ENCODE data around the gene ZNHIT1.

DNA sequence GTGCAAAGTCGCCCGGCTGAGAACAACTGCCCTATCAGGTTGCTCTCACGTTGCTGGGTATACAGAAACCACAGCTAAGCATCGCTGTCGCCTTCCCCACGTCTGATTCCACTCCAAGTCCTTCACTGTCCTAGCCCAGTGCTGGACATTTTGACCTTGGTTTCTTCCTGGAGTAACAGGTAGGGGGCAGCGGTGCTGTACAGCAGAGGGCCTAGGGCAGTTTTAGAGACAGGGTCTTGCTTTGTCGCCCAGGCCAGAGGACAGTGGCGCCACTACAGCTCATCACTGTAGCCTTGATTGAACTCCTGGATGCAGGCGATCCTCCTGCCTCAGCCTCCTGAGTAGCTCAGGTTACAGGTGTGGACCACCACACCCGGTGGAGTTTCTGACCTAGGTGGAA is 17.1 kb downstream of the ZNHIT1 start:
- TF ChIP-seq, protein P1, sequence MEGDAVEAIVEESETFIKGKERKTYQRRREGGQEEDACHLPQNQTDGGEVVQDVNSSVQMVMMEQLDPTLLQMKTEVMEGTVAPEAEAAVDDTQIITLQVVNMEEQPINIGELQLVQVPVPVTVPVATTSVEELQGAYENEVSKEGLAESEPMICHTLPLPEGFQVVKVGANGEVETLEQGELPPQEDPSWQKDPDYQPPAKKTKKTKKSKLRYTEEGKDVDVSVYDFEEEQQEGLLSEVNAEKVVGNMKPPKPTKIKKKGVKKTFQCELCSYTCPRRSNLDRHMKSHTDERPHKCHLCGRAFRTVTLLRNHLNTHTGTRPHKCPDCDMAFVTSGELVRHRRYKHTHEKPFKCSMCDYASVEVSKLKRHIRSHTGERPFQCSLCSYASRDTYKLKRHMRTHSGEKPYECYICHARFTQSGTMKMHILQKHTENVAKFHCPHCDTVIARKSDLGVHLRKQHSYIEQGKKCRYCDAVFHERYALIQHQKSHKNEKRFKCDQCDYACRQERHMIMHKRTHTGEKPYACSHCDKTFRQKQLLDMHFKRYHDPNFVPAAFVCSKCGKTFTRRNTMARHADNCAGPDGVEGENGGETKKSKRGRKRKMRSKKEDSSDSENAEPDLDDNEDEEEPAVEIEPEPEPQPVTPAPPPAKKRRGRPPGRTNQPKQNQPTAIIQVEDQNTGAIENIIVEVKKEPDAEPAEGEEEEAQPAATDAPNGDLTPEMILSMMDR (IDR thresholded peaks at IDR 0.05; ENCODE audit: insufficient read depth, low read depth, low read length) = peak; percentile 15
- no peak for TF ChIP-seq EZH2 (IDR thresholded peaks at IDR 0.05; ENCODE audit: insufficient read depth, low read length)
